Midbrain (tissue), 1 donor: ENCODE measurements around the gene TIFAB.
"Not testable (repeated sequence)": the region's sequence is repeated elsewhere in the genome, so short reads cannot be mapped to it uniquely, and the experiment has no call there.

Experiments
- DNase-seq: peaks from one replicate; lab custom pipeline; 2025; lab: John Stamatoyannopoulos, UW

TIFAB gene, protein sequence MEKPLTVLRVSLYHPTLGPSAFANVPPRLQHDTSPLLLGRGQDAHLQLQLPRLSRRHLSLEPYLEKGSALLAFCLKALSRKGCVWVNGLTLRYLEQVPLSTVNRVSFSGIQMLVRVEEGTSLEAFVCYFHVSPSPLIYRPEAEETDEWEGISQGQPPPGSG

DNA sequence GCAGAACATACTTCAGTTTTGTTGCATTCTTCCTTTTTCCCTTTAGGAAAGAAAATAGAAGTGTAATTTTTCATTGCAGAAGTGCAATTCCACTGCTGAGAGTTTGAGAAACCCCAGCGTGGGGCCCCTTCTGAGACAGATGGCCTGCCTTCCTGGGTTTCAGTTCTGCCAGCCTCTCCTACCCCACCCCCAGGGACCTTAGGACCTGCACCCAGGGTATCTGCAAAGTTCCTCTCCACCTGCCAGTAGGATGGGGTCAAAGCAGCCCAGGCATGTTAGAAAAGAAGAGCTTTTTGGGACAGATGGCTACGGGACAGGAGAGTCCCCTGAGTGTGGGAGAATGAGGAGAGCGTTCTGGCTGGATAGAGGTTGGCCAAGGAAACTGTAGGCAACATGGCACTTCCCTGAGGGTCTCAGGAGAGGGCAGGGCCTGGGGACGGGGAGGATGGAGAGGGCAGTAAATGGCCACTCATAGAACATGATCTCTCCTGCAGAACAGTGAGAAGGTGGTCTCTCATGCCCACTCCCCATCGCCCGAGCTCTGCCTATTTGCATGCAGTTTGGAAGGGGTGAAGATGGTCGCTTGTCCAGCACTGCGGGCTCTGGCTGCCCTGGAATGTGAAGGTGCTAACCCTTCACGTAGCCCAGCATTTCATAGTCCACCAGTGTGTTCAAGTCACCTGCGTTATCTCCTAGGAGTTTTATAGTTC, at the start of gene TIFAB:
TIFAB (minus strand) TSS at position 31 of the 710 bp plus-strand sequence. CDS start 2,412 bp downstream, outside the sequence.
- DNase-seq = no peak

DNA sequence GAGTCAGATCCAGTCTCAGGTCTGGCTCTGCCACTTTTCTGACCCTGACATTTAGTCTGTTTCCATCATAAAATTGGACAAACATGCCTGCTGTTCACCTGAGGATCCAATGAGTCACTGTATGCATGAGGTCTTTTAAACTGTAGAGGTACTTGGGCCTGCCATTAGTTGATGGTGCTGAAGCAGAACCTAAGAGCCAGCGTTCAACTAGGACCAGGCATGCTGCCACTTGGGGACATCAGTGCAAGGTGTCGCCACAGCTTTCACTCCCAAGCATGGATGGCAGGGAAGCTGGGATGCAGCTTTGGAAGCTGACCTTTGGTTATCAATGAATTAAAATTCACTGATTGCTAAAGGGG, 46.5 kb upstream of the TIFAB start:
- no peak for DNase-seq

DNA sequence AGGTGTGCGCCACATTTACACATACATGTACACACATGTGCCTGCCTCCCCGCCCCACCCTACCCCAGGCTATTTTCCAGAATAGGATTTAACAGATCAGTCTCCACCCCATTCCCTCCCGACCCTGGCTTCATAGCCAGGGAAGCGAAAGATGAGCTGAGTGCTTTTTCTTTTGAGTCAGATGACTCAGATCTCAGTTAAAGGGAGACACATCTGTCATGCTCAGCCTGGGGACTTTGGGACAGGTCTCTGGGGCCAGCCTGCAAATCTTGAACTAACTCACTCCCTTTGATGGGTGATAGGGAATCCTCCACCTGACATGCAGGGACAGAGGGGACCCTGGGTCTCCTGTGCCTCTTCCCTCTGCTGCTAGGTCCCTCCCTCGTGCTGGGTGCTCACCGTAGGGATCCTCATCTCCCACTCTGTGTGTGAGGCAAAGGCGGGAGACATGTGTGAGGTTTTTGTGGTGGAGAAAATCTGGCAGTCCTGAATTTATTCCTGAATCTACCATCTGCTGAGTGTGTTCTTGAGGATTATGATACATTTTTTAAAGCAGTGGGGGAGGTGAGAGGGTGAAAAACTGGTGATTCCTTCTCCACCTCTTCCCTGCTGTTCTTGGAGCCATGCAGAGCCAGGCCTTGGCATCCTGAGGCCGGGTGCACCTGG, 46.0 kb upstream of the TIFAB start:
- no peak for DNase-seq

DNA sequence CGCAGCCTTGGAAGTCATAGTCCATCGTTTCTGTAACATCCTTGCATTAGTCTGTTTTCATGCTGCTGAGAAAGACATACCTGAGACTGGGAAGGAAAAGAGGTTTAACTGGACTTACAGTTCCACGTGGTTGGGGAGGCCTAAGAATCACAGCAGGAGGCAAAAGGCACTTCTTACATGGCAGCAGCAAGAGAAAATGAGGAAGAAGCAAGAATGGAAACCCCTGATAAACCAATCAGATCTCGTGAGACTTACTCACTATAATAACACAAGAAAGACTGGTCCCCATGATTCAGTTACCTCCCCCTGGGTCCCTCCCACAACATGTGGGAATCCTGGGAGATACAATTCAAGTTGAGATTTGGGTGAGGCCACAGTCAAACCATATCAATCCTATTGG, 43.4 kb upstream of the TIFAB start:
- not testable (repeated sequence) for DNase-seq

DNA sequence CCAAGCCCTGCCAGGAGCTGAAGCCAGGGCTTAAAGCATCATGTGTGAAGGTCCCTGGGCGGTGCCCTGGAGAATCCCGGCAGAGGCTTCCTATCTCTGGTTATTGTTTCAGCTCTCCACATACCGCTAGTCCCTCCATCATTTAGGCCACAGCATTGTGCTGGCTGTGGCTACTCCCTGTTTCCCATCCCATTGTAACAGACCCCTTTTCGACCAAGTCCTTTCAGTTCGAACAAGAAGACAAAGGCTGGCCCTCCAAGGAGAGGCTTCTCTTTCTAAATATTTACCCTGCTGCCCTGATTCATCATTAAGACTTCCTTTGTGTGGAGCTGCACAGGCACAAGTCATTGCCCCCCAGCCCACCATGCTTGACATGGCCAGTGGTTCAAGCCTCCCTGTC, 42.0 kb upstream of the TIFAB start:
- DNase-seq = no peak

DNA sequence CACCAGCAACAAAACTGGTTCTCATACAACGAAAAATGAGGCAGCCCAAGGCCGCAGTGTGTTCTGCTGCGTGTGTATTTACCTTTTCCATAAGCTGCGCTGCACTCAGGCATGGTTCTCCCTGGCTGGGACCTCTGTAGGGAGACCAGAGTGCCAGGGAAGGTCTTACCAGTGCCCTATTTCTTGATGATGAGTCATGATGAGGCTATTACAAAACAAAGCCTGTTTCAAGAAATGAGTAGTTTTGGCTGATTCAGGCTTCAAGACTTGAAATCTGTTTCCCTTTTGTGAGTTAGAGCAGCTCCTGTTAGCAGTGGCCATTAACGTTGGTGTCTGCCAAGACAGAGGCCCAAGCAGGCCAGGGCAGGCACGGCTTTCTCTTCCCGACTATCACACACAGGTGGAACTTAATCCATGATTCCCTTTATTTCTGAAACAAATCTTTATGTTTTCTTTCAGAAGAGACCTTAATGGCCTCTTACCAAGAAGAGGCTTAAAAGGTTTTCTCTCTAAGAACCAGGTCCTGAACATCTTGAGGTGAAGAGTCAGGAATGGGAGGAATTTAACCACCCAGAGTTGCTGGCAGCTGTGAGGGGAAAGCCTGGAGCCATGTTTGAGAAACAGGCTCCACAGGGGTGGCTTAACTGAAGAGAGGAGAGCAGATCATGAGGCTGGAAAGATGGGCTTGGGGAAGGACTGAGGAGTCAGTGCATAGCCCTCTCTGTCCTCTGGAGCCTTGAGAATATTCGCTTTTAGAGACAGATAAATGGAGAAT, 41.4 kb upstream of the TIFAB start:
- DNase-seq = peak; percentile 23

DNA sequence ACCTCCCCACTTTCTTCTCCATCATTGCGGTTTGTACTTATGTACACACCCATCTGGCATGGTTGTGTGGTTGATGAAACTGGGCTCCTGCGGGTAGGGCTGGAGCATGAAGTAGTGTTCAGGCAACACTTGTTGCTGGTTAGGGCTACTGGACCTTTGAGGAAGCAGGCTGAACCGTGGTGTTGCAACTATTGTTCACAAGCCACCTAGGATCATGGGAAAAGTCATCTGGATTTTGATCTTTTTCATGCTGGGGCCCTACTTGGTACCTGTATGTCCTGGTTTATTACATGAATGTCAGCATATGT, 40.1 kb upstream of the TIFAB start:
- DNase-seq = no peak

DNA sequence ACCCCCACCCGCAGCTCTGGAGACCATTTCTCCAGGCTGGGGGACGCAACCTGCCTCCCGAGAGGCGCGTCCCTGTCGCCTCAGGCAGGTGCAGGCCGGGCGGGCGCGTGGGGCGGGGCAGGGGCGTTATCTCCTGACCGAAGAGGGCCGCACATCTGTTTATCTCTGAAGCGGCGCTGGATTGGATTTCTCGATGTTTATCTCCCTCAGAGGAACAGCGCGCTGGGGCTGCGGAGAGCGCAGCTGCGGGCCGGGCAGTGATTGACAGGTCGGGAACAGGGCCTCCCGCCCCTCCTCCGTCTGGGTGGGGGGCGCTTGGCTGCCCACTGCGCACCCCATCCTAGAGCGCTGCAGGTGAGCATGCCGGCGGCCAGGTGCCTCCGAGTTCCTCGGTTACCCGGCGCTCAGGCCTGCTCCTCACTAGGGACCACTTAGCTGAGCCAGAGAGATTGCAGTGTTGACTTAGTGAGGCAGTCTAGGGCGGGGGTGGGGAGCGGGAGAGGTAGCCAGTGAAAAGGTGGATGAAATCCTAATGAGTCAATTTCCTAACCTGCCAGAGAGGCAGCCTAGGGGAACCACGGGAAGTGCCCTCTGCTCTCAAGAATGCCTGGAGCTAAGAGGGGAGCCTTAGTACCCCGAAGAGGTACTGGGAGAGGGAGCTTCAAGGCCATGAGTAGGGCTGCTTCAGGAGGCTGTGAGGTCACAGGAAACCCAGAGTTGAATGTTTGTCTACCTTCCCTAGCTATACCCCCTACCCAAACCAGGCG, 39.6 kb upstream of the TIFAB start:
- DNase-seq = no peak

DNA sequence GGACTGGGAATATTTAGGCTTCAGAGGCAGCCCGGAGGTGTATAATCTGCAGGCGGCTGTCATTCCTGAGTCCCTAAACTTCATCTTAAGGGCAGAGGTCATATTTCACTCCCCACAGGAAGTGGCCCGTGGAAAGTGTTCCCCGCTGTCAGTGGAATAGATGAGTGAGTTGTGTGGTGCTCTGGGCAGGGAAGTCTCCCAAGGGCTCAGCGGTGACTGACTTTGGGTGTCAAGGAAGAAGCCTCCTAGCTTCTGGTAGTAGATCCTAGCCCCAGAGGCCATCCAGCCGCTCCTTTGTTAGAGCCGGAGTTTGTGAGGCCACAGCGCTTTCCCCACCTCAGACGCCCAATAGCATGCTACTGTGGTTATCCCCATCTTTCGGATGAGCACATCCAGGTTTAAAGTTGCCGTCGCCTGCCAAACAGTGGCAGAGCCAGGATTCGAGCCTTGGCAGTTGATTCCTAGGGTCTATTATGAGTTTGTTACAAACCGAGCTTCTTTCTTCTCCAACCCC, 38.9 kb upstream of the TIFAB start:
- no peak for DNase-seq

DNA sequence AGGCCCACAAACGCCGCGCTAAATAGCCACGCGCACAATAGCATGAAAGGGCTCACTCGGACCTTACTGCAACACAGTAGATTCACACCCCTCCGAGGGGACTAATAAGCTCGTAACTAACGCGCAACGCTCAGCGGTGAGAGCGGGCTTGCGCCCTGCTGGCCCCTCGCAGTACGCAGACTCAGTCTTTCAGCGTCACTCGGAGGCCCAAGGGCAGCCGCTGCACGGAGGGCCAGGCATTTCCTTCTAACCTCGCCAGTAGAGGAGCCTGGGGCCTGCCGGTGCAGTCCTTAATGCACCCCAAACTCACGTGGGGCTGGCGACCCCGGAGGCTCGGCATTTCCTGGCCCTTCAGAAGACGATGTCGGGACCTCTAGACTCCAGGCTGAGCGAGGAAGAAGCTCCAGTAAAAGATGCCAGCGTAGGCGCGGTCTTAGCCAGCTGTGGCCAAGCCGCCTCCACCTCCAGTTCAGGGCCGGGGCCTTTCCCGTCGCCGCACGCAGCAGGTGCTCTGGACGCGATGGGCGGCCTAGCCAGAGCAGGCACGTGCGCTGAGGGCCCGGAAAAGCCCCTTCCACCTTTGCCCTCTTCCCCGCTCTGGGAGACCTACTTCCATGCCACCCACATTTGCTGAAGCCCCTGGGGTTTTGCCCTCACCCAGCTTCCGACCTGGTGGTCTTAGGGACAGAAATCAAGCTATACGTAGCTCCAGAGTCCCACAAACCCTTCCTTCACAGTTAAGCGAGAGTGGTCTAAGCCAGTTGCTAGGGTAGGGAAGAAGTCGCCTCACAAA, 38.3 kb upstream of the TIFAB start:
- no peak for DNase-seq

DNA sequence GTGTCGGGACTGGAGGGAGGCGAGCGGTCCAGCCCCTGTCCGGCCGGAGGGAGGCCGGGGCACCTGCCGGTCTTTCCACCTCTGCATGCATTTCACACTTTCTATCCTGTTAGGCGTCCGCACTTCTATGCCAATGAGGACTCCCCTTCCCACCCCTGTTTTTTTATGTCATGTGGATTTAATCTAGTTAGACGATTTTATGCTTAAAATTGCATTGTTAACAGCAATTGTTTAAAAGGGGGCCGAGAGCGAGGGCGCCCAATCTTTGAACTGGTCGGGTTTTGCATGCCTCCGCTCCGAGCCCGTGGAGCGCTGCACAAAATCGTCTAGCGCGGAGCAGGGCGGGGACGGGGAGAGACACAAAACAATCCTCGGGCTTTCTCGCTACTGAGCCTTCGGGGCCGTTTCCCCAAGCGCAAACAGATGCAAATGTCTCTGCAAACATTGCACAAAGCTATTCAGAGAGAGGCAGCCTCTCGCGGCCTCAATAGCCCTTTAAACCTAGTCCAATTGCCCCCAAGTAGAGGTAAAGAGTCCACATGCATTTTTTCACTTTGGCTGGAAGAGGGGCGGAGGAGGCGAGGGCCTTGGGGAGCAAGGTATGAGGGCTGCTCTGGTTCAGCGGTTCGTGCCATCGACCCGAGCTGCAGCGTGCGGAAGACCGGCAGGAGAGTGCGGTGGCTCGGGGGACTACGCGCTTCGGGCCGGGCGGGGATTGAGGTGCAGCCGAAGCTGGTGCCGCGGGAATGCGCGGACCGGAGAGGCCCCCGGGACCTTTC, 37.5 kb upstream of the TIFAB start:
- no peak for DNase-seq

DNA sequence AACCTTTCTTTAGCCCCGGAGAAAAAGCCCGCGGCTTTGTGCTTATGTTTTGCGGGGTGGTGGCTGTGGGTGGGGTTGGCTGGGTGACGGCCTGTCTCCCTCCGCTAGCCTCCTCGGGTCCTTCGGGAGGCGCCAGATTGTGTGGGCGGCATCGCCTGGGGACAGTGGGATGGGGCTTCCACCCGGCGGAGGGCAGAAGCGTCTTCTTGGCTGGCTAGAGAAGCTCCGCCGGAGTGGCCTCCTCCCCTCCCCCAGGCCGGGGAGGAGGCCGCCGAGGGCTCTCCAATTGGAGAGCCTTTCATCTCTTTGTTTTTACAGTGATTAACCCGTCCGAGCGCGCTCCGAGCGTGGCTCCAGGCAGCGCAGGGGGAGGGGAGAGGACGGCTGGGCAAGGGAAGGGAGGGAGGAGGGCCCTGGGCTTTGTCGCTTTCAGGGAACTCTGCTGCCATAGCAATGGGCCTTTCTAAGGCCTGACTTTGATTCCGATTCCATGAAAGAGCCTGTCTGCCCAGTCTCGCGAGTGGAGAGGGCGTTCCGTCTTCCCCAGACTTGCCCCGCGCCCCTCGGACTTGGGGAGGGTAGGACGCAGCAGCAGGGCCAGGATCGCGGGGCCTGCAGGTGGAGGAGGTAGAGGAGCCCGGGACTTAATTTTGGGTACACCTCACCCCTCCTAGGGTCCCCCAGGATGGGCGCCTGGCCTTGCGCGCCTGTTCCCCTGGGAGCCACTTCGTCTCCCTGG, 36.7 kb upstream of the TIFAB start:
- DNase-seq = peak; percentile 60

DNA sequence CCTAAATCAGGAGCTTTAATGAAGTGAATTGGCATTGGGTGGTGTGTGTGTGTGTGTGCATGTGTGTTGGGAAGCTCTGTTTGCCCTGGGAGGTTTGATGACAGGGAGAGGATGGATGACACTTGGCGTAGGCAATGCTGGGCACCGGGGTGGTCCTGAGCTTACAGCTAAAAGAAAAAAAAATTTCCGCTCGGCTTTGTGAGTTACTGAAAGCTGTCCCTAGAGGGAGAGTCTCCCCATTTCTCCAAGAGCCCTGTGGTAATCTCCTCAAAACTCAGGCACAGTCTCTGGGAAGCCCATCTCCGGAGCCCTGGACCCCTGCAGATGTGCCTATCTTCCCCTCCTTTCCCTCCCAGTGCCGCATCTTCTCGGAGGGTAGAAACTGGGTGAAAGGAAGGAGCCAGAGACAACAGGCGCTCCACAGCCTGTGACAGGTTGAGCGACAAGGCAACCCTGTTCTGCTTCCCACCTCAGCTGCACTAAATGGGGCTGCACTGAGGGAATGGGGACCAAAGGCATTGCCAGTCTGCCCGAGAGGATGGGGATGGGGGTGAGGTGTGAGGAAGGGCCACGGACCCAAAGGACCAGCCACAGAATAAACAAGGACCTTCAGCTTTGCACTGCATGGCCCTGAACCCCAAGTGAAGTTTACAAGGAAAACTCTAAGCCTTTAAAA, 35.8 kb upstream of the TIFAB start:
- DNase-seq = no peak

DNA sequence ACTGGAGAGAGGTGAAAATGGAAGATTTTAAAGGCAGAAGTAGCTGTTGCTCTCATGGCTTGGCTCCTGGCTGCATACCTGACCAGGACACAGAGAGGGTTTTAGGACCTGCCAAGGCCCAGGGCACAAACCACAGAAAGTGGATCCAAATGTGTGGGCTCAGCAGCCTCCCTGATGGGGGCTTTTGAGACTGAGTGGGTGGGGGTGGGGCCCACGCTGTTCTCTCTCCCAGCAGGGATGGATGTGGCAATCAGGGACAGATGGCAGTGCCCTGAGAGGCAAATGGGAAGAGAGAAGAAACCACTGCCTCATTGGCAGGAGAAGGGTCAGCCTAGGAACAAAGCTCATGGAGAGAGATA, 34.9 kb upstream of the TIFAB start:
- DNase-seq = no peak

DNA sequence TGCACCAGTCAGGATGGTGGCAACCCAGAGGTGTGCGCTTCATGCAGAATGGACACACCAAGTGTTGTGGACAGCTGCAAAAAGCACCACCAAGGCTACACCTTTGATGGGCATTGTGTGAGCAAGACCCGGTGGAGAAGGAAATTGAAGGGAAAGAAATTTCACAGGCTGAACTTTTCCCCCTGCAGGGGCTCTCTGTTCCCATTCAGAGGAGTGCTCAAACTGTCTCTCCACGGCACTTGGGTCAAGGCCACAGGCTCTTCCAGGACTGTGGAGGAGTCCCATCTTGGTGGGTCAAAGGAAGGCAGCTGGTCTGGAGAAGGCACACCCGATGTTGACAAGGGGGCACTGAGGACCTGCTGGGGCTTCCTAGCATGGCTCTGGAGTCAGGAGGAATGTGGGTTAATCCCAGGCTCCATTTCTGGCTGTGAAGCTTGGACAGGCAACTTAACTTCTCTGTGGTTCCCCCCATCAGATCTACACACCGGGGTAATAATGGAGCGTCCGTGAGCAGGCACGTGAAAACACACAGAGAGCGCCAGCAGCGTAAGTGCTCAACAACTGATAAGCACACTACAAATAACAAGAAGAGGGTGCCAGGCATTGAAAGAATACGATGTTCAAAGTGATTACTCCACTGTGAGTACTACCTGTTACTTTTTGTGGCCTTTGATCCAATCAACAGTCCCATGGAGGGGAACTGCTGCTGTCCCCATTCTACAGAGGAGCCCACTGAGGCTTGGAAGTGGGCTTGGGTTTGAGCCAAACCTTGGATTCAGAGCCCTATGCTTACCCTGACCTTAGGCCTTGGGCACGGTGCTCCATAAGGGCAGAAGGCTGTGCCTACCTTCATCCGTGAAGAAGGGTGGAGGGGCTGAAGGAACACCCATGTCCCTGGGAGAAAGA, 34.2 kb upstream of the TIFAB start:
- no peak for DNase-seq

DNA sequence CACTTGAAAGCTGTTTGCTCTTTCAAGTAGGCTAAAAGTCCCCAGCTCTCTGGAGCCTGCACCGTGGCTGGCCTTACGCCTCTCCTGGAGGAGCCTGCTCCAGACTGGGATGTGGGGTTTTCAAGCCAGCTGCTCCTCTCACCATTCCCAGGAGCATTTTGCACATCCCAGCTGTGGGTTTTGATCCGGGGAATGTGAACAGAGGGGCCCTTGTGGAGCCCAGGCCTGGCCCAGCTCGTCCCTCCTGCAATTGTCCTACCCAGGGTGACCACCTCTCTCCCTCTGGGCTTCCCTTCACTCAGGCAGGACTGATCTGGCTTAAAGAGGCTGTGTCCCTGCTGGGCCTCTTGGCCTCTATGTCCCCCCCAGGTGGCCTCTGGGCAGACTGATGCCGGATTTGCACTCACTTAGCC, 32.5 kb upstream of the TIFAB start:
- no peak for DNase-seq

DNA sequence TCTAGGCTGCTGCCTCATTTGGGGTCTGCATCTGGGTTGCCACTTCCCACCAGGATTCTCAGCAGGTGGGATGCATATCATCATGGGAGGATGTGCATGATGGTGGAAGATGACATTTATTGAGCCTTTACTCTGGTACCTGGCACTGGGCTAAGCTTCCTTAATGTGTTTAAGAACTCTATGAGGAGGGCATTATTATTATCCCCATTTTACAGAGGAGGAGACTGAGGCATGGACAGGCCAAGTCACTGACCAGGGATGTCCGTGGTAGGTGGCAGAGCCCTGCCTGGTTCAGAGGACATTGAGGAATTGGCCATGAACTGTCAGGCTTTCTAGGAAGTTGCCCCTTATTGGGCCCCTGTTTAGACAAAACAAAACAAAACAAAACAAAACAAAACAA, 31.1 kb upstream of the TIFAB start:
- no peak for DNase-seq

DNA sequence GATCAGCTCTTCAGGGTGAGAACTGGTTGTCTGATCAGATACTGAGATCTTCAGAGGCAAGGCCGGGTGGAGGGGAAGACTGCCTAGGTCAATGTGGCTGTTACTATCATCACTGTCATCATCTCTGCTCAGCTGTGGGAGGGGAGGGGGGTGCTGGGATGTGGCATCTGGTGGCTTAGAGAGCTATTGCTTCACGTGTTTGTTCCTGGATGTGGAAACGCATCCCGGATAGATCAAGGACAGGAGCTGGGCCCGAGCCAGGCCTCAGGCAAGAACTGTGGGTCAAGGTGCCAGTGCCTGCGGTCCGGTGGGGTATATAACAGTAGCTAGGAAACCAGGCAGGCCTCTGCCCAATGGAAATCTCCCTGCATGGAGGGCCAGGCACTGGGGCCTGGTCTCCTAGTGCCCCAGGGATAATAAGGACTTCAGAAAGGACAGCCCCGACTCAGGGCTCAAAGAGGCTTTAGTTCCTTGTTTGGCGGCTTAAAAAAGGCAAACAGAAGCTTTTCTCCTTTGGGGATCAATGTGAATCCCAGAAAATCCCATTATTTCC, 30.3 kb upstream of the TIFAB start:
- no peak for DNase-seq
